Skeletal muscle tissue (tissue), 4 donors: ENCODE data around the gene JARID2. TPM values are rescaled to one million over a fixed set of nuclear protein-coding genes. Genes with fewer than 3 reads are reported as not detected.

Experiments
- H3K27ac ChIP-seq: one replicate; pipeline ENCODE4 v1.7.0; 2013; ENCODE audit warnings: mild to moderate bottlenecking, low read depth, low read length, inconsistent platforms
- H3K27me3 ChIP-seq, 3 donors: one replicate each; pipeline ENCODE4 v1.7.0; 2013; ENCODE audit warnings: low read length in 3 of 3; ENCODE audit not compliant: control insufficient read depth in 3 of 3, insufficient read depth in 3 of 3
- H3K36me3 ChIP-seq, 3 donors: one replicate each; pipeline ENCODE4 v1.7.0; 2013; ENCODE audit warnings: low read length in 3 of 3; ENCODE audit not compliant: control insufficient read depth in 3 of 3, insufficient read depth in 3 of 3
- H3K4me1 ChIP-seq, 3 donors: one replicate each; pipeline ENCODE4 v1.7.0; 2013; ENCODE audit warnings: low read length in 3 of 3, mild to moderate bottlenecking in 3 of 3; ENCODE audit not compliant: control insufficient read depth in 3 of 3, insufficient read depth in 3 of 3
- H3K4me3 ChIP-seq, 3 donors: one replicate each; pipeline ENCODE4 v1.7.0; 2013; ENCODE audit warnings: low read length in 3 of 3
- H3K9ac ChIP-seq, 3 donors: one replicate each; pipeline ENCODE4 v1.7.0; 2013; ENCODE audit warnings: low read length in 3 of 3, mild to moderate bottlenecking in 3 of 3, moderate library complexity in 2 of 3, low read depth in 1 of 3
- H3K9me3 ChIP-seq, 3 donors: one replicate each; pipeline ENCODE4 v1.7.0; 2013; ENCODE audit warnings: low read length in 3 of 3; ENCODE audit not compliant: control insufficient read depth in 3 of 3
- total RNA-seq: library from RNA; depleted of rRNA; stranded (reverse); fragments of >200 nt; gene quantifications from one replicate; pipeline ENCODE4 v1.2.3, GENCODE V29; 2014
- donor health status: Osteomylitis.

Gene JARID2
- total RNA-seq, 1 donor from 2014 or later, result 12.0 TPM

GRCh38 chr6:15460110-15460727, 214.3 kb downstream of the JARID2 start:
- Histone ChIP-seq H3K9ac (no peak overlapping the region), H3K4me3 (no peak overlapping the region), H3K27ac (peak overlapping the region; percentile 63), H3K36me3 (no peaks in the 10 kb centered on the region), H3K4me1 (peaks cover 15 to 46% (median 32%) of the 10 kb centered on the region in 3 donors), H3K9me3 (no peaks in the 10 kb centered on the region), H3K27me3 (no peaks in the 10 kb centered on the region)

GRCh38 chr6:15461127-15461944, 215.5 kb downstream of the JARID2 start:
- Histone ChIP-seq H3K27me3 (no peaks in the 10 kb centered on the region), H3K9me3 (no peaks in the 10 kb centered on the region), H3K36me3 (no peaks in the 10 kb centered on the region), H3K9ac (no peak overlapping the region), H3K4me1 (peaks cover 15 to 46% (median 28%) of the 10 kb centered on the region in 3 donors), H3K4me3 (no peak overlapping the region), H3K27ac (no peak overlapping the region)

GRCh38 chr6:15462256-15462655, 216.4 kb downstream of the JARID2 start:
- no peaks in the 10 kb centered on the region for H3K36me3 ChIP-seq
- H3K4me3 ChIP-seq, result no peak overlapping the region
- no peak overlapping the region for H3K9ac ChIP-seq
- H3K9me3 ChIP-seq, result no peaks in the 10 kb centered on the region
- peaks cover 15 to 46% (median 28%) of the 10 kb centered on the region in 3 donors for H3K4me1 ChIP-seq
- H3K27ac ChIP-seq, result no peak overlapping the region
- no peaks in the 10 kb centered on the region for H3K27me3 ChIP-seq

GRCh38 chr6:15462717-15463525, 217.1 kb downstream of the JARID2 start:
- H3K4me1 ChIP-seq, result peaks cover 13 to 46% (median 28%) of the 10 kb centered on the region in 3 donors
- no peaks in the 10 kb centered on the region for H3K9me3 ChIP-seq
- H3K27ac ChIP-seq, result no peak overlapping the region
- H3K4me3 ChIP-seq, result no peak overlapping the region
- no peaks in the 10 kb centered on the region for H3K36me3 ChIP-seq
- H3K27me3 ChIP-seq, result no peaks in the 10 kb centered on the region
- H3K9ac ChIP-seq, result no peak overlapping the region

- Histone ChIP-seq H3K9me3 (no peaks in the 10 kb centered on the region), H3K4me1 (peaks cover 13 to 46% (median 28%) of the 10 kb centered on the region in 3 donors), H3K9ac (no peak overlapping the region), H3K36me3 (peaks cover 3 to 6% (median 6%) of the 10 kb centered on the region in 3 donors), H3K27ac (no peak overlapping the region), H3K27me3 (no peaks in the 10 kb centered on the region), H3K4me3 (no peak overlapping the region)
These were observed 218.4 kb downstream of the JARID2 start for GRCh38 chr6:15464211-15464725.

GRCh38 chr6:15465212-15465611, 219.3 kb downstream of the JARID2 start:
- no peak overlapping the region for H3K9ac ChIP-seq
- peaks cover 13 to 40% (median 22%) of the 10 kb centered on the region in 3 donors for H3K4me1 ChIP-seq
- no peaks in the 10 kb centered on the region for H3K9me3 ChIP-seq
- peaks cover 6 to 7% (median 7%) of the 10 kb centered on the region in 3 donors for H3K36me3 ChIP-seq
- H3K27ac ChIP-seq, result no peak overlapping the region
- H3K27me3 ChIP-seq, result no peaks in the 10 kb centered on the region
- H3K4me3 ChIP-seq, result no peak overlapping the region

GRCh38 chr6:15470746-15471145, 224.9 kb downstream of the JARID2 start:
- Histone ChIP-seq H3K4me3 (no peak overlapping the region), H3K4me1 (peaks cover 18 to 25% (median 22%) of the 10 kb centered on the region in 3 donors), H3K9ac (no peak overlapping the region), H3K9me3 (no peaks in the 10 kb centered on the region), H3K27ac (no peak overlapping the region), H3K36me3 (peaks cover 6 to 12% (median 11%) of the 10 kb centered on the region in 3 donors), H3K27me3 (no peaks in the 10 kb centered on the region)

- Histone ChIP-seq H3K27ac (no peak overlapping the region), H3K36me3 (peaks cover 6 to 12% (median 11%) of the 10 kb centered on the region in 3 donors), H3K4me3 (no peak overlapping the region), H3K4me1 (peaks cover 36 to 41% (median 39%) of the 10 kb centered on the region in 3 donors), H3K9me3 (no peaks in the 10 kb centered on the region), H3K27me3 (no peaks in the 10 kb centered on the region), H3K9ac (no peak overlapping the region)
These were observed 226.8 kb downstream of the JARID2 start for GRCh38 chr6:15472621-15473020.

- Histone ChIP-seq H3K36me3 (peaks cover 6 to 12% (median 11%) of the 10 kb centered on the region in 3 donors), H3K9ac (no peak overlapping the region), H3K4me3 (no peak overlapping the region), H3K4me1 (peaks cover 39 to 43% (median 41%) of the 10 kb centered on the region in 3 donors), H3K27me3 (no peaks in the 10 kb centered on the region), H3K27ac (peak overlapping the region; percentile 21), H3K9me3 (no peaks in the 10 kb centered on the region)
These were observed 227.3 kb downstream of the JARID2 start for GRCh38 chr6:15473174-15473573.
